ENCODE results near the gene KCTD8.

DNA sequence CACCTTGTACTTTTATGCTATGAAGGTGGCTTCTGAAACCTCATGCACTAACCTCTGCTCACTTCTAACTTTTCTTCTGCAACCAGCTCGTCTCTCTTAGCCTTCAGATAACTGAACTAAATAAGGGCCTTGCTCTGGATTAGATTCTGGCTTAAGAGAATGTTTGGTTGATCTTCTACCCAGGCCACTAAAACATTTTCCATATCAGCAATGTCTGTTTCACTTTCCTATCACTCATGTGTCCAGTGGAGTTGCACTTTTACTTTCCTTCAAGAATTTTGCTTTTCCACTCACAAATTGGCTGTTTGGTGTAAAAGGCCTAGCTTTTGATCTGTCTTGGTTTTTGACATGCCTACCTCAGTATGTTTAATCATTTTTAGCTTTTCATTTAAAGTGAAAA, 105.8 kb downstream of the KCTD8 start:
- TF ChIP-seq, protein P1, sequence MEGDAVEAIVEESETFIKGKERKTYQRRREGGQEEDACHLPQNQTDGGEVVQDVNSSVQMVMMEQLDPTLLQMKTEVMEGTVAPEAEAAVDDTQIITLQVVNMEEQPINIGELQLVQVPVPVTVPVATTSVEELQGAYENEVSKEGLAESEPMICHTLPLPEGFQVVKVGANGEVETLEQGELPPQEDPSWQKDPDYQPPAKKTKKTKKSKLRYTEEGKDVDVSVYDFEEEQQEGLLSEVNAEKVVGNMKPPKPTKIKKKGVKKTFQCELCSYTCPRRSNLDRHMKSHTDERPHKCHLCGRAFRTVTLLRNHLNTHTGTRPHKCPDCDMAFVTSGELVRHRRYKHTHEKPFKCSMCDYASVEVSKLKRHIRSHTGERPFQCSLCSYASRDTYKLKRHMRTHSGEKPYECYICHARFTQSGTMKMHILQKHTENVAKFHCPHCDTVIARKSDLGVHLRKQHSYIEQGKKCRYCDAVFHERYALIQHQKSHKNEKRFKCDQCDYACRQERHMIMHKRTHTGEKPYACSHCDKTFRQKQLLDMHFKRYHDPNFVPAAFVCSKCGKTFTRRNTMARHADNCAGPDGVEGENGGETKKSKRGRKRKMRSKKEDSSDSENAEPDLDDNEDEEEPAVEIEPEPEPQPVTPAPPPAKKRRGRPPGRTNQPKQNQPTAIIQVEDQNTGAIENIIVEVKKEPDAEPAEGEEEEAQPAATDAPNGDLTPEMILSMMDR (IDR thresholded peaks at IDR 0.05) = no peak
- no peak for TF ChIP-seq POLR2A (IDR thresholded peaks at IDR 0.05)
- TF ChIP-seq EP300 (IDR thresholded peaks at IDR 0.05) = no peak
- no peak for TF ChIP-seq POLR2AphosphoS5 (IDR thresholded peaks at IDR 0.05)
